PC-3 (cell line): ENCODE results near the gene CHRNA9. TPM values are rescaled to one million over a fixed set of nuclear protein-coding genes. Genes with fewer than 3 reads are reported as not detected.

Source experiments
- ATAC-seq: fragments of 200-7000 bp; cut with Tn5 transposase; 2 replicates; pipeline ENCODE4 v1.9.1; 2020; ENCODE audit warnings: mild to moderate bottlenecking, moderate library complexity
- BruUV-seq: library from RNA; stranded (reverse); fragments of 400-500 nt; replicated peaks from 2 replicates; lab custom pipeline; 2021; lab: Mats Ljungman, UMichigan
- CTCF ChIA-PET: fragments of 300-600 bp; sonication (Branson Sonifier 250); formaldehyde crosslinking; loops from one replicate; lab custom pipeline; 2022; ENCODE audit warnings: antibody characterized with exemption; lab: Charles Lee
- POLR2A ChIA-PET: fragments of 300-600 bp; sonication (Branson Sonifier 250); formaldehyde crosslinking; loops from one replicate; lab custom pipeline; 2022; ENCODE audit warnings: antibody characterized with exemption; ENCODE audit not compliant: unreplicated experiment; lab: Charles Lee
- DNase-seq: peaks from one replicate; pipeline ENCODE4 v3.0.0-alpha.2; 2015
- H2AFZ ChIP-seq: fragments of 300-600 bp; sonication (generic); 2 replicates; pipeline ENCODE4 v1.6.0; 2016; ENCODE audit warnings: antibody characterized with exemption, low read length
- H3F3A ChIP-seq: fragments of 300-600 bp; sonication (generic); one replicate; pipeline ENCODE4 v1.6.0; 2017; ENCODE audit warnings: antibody characterized with exemption, low read length, control low read depth, mild to moderate bottlenecking; ENCODE audit not compliant: unreplicated experiment
- H3K27ac ChIP-seq: fragments of 300-600 bp; sonication (generic); 2 replicates; pipeline ENCODE4 v1.5.1; 2016; ENCODE audit warnings: mild to moderate bottlenecking, low read length
- H3K27me3 ChIP-seq: fragments of 300-600 bp; sonication (generic); 2 replicates; pipeline ENCODE4 v1.6.1; 2016; ENCODE audit warnings: low read length, mixed read lengths
- H3K36me3 ChIP-seq: fragments of 300-600 bp; sonication (generic); 2 replicates; pipeline ENCODE4 v1.6.1; 2016; ENCODE audit warnings: low read depth, mixed run types, low read length, mixed read lengths
- H3K4me1 ChIP-seq: fragments of 300-600 bp; sonication (generic); 2 replicates; pipeline ENCODE4 v1.5.1; 2016; ENCODE audit warnings: low read length; ENCODE audit not compliant: insufficient read depth
- H3K4me2 ChIP-seq: fragments of 300-600 bp; sonication (generic); 2 replicates; pipeline ENCODE4 v1.6.0; 2016; ENCODE audit warnings: low read length
- H3K4me3 ChIP-seq: fragments of 300-600 bp; sonication (generic); 2 replicates; pipeline ENCODE4 v1.5.1; 2016; ENCODE audit warnings: mild to moderate bottlenecking, low read length, mixed read lengths
- H3K79me2 ChIP-seq: fragments of 300-600 bp; sonication (generic); 2 replicates; pipeline ENCODE4 v1.6.1; 2017; ENCODE audit warnings: low read length, mixed read lengths
- H3K9ac ChIP-seq: fragments of 300-600 bp; sonication (generic); 2 replicates; pipeline ENCODE4 v1.6.0; 2016; ENCODE audit warnings: mild to moderate bottlenecking, low read length
- H3K9me2 ChIP-seq: fragments of 300-600 bp; sonication (generic); replicated peaks from 2 replicates; pipeline ENCODE4 v1.6.1; 2016; ENCODE audit warnings: mixed run types, low read length, mixed read lengths
- H3K9me3 ChIP-seq: fragments of 300-600 bp; sonication (generic); 2 replicates; pipeline ENCODE4 v1.6.1; 2016; ENCODE audit warnings: low read length, mixed read lengths
- H4K20me1 ChIP-seq: fragments of 300-600 bp; sonication (generic); 2 replicates; pipeline ENCODE4 v1.6.1; 2016; ENCODE audit warnings: low read length, mixed read lengths
- EZH2 ChIP-seq: fragments of 300-600 bp; sonication (generic); IDR thresholded peaks from one replicate; pipeline ENCODE4 v1.6.1; 2017; ENCODE audit warnings: antibody characterized with exemption, mild to moderate bottlenecking, low read length; ENCODE audit not compliant: unreplicated experiment
- EZH2phosphoT487 ChIP-seq: fragments of 300-600 bp; sonication (generic); IDR thresholded peaks from 2 replicates; pipeline ENCODE4 v1.6.1; 2018; ENCODE audit warnings: mild to moderate bottlenecking, antibody characterized with exemption, low read length, borderline replicate concordance
- intact Hi-C: fragments of 100-400 bp; cut with micrococcal nuclease; formaldehyde crosslinking; loops from 2 replicates; pipeline ENCODE4 v1.9.0; 2023
- total RNA-seq: library from RNA; depleted of rRNA; stranded (reverse); fragments of >200 nt; gene quantifications from 2 replicates; pipeline ENCODE4 v1.2.3, GENCODE V29; 2014
- TF ChIP-seq, protein P1 (sequence below): fragments of 300-600 bp; sonication (generic); conservative IDR thresholded peaks from 2 replicates; pipeline ENCODE4 v1.5.1; 2017; ENCODE audit warnings: antibody characterized with exemption, low read depth, mild to moderate bottlenecking, low read length

CHRNA9 gene
- total RNA-seq, 1 experiment from 2014 or later: not detected

DNA sequence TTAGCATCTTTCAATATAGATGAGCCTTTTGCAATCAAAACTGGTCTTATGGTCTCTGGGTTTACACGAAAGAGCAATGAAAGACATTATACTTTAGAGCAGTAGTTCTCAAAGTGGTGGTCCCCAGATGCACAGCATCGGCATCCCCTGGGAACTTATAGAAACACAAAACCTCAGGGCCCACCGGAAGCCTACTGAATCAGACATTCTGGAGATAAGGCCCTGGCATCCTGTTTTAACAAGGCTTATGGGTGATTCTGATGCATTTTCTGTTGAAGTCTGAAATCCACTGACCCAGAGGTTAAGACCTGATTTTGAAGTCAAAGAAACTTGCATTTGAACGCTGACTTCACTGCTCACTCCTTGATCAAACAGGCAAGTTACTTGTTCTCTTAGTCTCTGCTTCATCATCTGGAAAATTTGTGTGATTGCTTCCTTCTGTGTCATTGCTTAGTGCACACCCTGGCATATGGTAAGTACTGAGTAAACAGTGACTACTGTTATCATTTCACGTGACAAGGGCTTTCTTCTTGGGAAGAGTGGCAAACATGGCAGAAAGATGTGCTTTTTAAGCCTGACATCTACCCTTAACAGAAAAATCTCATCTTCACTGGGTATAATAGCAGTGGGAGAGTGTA is 14.5 kb downstream of the CHRNA9 start:
- H3K79me2 ChIP-seq: no peaks in the 10 kb centered on the region
- DNase-seq: peak; percentile 42
- H3K9me3 ChIP-seq: no peaks in the 10 kb centered on the region
- ChIA-PET POLR2A (no interaction called here), CTCF (no interaction called here)
- intact Hi-C loops: no loop called here
- 0 out of 2 replicates have a peak, but pooled peaks cover 8% of the 10 kb centered on the region for H3K4me1 ChIP-seq
- no peak; the same call in 1 of the 2 replicates for ATAC-seq
- H3K27me3 ChIP-seq: no peaks in the 10 kb centered on the region
- no peak overlapping the region for H3K4me2 ChIP-seq
- no TSS peak for BruUV-seq
- H3K27ac ChIP-seq: peak overlapping the region; percentile 29; the same call in 1 of the 2 replicates
- no peaks in the 10 kb centered on the region for H3F3A ChIP-seq
- H3K9me2 ChIP-seq: no peaks in the 10 kb centered on the region
- TF ChIP-seq, protein P1, sequence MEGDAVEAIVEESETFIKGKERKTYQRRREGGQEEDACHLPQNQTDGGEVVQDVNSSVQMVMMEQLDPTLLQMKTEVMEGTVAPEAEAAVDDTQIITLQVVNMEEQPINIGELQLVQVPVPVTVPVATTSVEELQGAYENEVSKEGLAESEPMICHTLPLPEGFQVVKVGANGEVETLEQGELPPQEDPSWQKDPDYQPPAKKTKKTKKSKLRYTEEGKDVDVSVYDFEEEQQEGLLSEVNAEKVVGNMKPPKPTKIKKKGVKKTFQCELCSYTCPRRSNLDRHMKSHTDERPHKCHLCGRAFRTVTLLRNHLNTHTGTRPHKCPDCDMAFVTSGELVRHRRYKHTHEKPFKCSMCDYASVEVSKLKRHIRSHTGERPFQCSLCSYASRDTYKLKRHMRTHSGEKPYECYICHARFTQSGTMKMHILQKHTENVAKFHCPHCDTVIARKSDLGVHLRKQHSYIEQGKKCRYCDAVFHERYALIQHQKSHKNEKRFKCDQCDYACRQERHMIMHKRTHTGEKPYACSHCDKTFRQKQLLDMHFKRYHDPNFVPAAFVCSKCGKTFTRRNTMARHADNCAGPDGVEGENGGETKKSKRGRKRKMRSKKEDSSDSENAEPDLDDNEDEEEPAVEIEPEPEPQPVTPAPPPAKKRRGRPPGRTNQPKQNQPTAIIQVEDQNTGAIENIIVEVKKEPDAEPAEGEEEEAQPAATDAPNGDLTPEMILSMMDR: no peak
- no peak for TF ChIP-seq EZH2phosphoT487
- TF ChIP-seq EZH2: no peak
- no peak overlapping the region for H3K9ac ChIP-seq
- no peaks in the 10 kb centered on the region for H3K36me3 ChIP-seq
- no peak overlapping the region for H2AFZ ChIP-seq
- H3K4me3 ChIP-seq: no peak overlapping the region
- no peaks in the 10 kb centered on the region for H4K20me1 ChIP-seq

DNA sequence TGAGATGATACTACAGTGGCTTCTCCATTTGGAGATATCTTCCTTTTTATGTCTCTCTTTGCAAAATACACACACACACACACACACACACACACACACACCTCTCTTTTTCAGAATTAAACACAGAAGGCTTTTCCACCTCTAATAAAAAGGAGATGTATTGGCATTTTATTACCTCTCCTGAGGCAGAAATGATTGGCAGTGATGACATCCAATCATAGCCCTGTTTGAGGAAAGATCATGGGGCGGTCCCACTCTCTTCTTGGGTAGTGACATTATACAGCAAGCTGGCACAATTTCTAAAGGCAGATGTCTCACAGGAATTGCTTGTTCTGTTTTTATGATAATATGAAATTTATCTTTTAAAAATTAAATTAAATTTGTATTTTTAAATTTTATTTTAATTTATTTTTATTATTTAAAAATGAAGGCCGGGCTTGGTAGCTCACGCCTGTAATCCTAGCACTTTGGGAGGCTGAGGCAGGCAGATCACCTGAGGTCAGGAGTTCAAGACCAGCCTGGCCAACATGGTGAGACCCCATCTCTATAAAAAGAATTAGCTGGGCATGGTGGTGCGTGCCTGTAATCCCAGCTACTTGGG is 15.6 kb downstream of the CHRNA9 start:
- ChIA-PET CTCF (no interaction called here), POLR2A (no interaction called here)
- intact Hi-C loops: no loop called here
- Histone ChIP-seq H3K27me3 (no peaks in the 10 kb centered on the region), H3K9me2 (no peaks in the 10 kb centered on the region), H3K9ac (no peak overlapping the region), H4K20me1 (no peaks in the 10 kb centered on the region), H3K27ac (no peak overlapping the region), H3F3A (no peaks in the 10 kb centered on the region), H3K4me2 (no peak overlapping the region), H3K4me1 (0 out of 2 replicates have a peak, but pooled peaks cover 8% of the 10 kb centered on the region), H3K4me3 (no peak overlapping the region), H3K79me2 (no peaks in the 10 kb centered on the region), H2AFZ (no peak overlapping the region), H3K36me3 (no peaks in the 10 kb centered on the region), H3K9me3 (no peaks in the 10 kb centered on the region)
- ATAC-seq (no peak), DNase-seq (no peak)
- TF ChIP-seq EZH2phosphoT487: no peak
- TF ChIP-seq, protein P1: no peak
- no peak for TF ChIP-seq EZH2
- no TSS peak for BruUV-seq

DNA sequence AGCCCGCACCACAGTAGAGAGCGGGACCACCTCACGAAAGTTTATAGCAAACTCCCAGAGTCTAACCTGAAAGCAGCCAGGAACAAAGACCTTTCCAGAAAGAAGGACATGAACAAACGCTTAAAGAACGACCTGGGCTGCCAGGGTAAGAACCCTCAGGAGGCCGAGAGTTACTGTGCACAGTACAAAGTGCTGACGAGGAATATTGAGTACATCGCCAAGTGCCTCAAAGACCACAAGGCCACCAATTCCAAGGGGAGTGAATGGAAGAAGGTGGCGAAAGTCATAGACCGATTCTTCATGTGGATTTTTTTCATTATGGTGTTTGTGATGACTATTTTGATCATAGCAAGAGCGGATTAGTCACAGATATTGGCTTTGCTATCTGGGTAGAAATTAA is 19.0 kb downstream of the CHRNA9 start:
- no peak for DNase-seq
- Histone ChIP-seq H3K27ac (no peak overlapping the region), H3K79me2 (no peaks in the 10 kb centered on the region), H3K4me2 (no peak overlapping the region), H3F3A (no peaks in the 10 kb centered on the region), H3K36me3 (no peaks in the 10 kb centered on the region), H3K9ac (no peak overlapping the region), H4K20me1 (no peaks in the 10 kb centered on the region), H3K9me2 (no peaks in the 10 kb centered on the region), H3K4me3 (no peak overlapping the region), H2AFZ (no peak overlapping the region), H3K27me3 (no peaks in the 10 kb centered on the region), H3K9me3 (no peaks in the 10 kb centered on the region), H3K4me1 (peaks cover 11% of the 10 kb centered on the region; the same call in 1 of the 2 replicates)
- POLR2A ChIA-PET: no interaction called here
- no TSS peak for BruUV-seq
- CTCF ChIA-PET: no interaction called here
- ATAC-seq: no peak
- no peak for TF ChIP-seq EZH2phosphoT487
- TF ChIP-seq EZH2: no peak
- TF ChIP-seq, protein P1: no peak
- intact Hi-C loops: no loop called here
